ENCODE data around the gene PLEKHG2.

The PLEKHG2 gene

DNA sequence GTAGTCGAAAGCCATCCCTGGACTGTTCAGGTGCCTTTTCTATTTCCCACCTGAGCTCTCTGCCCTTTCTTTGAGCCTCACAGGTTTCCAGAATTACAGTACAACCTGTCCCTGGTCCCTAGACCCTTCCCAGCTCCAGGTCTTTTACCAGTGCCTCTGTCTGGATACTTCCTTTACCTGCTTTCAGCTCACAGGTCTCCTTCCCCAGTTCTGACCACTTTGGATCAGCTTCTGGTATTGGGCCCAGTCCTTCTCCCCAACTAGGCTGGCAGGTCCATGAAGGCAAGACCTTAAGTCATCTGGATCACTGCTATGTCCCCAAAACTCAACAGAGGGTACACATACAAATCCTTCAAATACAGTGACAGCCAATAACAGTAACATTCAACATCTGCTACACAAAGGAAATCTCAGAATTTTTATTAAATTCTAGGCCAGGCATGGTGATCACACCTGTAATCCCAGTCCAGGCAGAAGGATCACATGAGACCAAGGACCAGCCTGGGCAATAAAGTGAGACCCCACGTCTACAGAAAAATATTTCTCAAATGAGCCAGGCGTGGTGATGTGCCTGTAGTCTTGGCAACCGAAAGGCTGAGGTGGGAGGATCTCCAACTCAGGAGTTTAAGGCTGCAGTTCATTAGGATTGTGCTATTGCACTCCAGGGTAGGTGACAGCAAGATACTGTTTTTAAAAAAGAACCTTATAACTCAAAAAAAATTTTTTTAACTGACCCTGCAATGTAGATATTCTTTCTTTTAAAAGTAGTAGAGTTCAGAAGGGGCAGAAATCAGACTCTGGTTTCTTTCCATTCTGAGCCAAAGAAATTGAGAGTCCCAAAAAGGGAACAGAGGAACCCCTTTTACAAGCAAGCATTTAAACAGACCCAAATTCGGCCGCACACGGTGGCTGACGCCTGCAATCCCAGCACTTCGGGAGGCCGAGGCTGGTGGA lies 21.9 kb downstream of the PLEKHG2 start:
- TF ChIP-seq CTCF (IDR thresholded peaks at IDR 0.05) = no peak

- no peak for TF ChIP-seq CTCF (IDR thresholded peaks at IDR 0.05)
These were observed 23.3 kb downstream of the PLEKHG2 start, which contains the start of gene RPS16 for GRCh38 chr19:39435499-39436349. Gene RPS16, minus strand, starts transcription at chr19:39435949. Its CDS starts 54 bp downstream, at chr19:39435895.

GRCh38 chr19:39436350-39436716 lies 23.9 kb downstream of the PLEKHG2 start:
- TF ChIP-seq CTCF (IDR thresholded peaks at IDR 0.05) = no peak

DNA sequence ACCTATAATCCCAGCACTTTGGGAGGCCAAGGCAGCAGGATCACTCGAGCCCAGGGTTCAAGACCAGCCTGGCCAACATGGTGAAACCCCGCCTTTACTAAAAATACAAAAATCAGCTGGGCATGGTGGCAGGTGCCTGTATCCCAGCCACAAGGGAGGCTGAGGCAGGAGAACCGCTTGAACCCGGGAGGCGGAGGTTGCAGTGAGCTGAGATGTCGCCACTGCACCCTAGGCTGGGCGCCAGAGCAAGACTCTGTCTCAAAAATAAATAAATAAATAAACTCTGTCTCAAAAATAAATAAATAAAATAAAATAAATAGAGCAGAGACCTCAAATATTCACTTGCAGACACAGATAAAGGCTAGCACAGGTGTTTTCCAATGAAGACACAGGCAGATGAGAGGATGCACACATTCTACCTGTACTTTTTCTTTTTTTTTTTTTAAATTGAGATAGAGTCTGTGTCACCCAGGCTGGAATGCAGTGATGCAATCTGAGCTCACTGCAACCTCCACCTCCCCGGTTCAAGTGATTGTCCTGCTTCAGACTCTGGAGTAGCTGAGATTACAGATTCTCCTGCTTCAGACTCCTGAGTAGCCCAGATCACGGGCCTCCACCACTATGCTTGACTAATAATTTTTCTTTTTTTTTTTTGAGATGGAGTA lies 25.9 kb downstream of the PLEKHG2 start:
- TF ChIP-seq CTCF (IDR thresholded peaks at IDR 0.05) = no peak

- no peak for TF ChIP-seq CTCF (IDR thresholded peaks at IDR 0.05)
These were observed 32.2 kb downstream of the PLEKHG2 start for GRCh38 chr19:39444598-39445195.

DNA sequence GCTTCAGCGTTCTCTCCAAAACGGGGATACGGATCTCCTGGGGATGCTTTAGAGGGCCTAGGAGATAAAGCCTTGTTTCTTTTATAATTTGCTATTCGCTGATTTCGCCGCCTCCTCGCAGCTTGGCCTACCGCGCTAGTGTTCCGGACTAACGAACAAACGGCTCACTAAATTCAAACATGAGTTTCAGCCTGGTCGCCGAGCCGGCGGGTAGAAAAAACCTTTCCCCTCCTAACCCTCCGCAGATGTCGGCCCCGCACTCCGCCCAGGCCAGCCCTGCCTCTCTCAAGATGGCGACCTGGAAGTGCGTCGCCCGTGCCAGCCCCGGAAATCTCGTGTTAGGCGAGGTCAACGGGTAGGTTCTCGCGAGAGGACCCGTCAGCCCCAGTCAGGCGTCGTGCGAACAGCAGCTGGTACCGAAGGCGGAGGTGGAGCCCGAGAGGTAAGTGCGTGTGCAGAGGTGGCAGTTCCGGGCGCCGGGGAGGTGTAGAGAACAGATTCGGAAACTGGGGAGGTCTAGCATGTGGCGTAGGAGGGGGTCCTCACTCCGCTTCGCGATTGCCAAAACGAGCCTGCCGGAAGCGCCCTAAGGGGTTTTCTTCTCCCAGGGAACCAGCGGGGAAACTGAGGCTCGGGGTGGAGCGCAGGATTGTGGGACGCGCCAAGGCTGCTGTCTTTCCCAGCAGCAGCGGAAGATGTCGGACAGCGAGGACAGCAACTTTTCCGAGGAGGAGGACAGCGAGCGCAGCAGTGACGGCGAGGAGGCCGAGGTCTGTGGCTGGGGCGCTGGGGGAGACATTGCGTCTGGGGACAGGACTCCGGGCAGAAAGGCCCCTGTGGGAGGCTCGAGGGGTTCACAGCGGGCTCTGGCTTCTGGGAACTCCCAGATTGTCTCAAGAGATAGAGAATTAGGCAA lies 33.0 kb downstream of the PLEKHG2 start, which contains the start of gene SUPT5H:
Gene SUPT5H (plus strand): TSS at position 387 of the 916 bp plus-strand sequence. CDS start 309 bp downstream, at position 696.
- TF ChIP-seq CTCF (IDR thresholded peaks at IDR 0.05) = no peak
